ENCODE results near the gene CASKIN2. TPM values are rescaled to one million over a fixed set of nuclear protein-coding genes. Genes with fewer than 3 reads are reported as not detected.

Gene CASKIN2
- polyA plus RNA-seq, 2 of the 4 experiments (the other 2 are of a cell fraction) = 3.6 to 11.2 TPM

DNA sequence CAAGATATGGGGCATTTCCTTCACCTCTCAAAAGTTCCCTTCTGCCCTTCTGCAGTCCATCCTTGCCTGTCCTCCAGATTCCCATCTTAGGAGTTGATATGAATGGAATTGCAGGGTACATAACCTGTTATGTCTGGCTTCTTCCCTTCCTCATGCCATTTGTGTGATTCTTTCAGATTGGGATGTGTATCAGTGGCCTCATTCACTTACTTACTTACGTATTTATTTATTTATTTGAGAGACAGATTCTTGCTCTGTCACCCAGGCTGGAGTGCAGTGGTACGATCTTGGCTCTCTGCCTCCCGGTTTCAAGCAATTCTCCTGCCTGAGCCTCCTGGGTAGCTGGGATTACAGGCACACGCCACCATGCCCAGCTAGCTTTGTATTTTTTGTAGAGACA is 65.1 kb downstream of the CASKIN2 start:
- POLR2A ChIA-PET = no interaction called here
- Histone ChIP-seq H3K27ac (no peak overlapping the region), H3K4me3 (no peak overlapping the region), H3K4me2 (no peak overlapping the region), H3K4me1 (no peaks in the 10 kb centered on the region; the same call in 2 of the 3 replicates), H3K9me3 (no peaks in the 10 kb centered on the region)
- CTCF ChIA-PET = interaction anchor here (0.6 kb wide), 1 partner anchor 921 kb away, joined by 4 read pairs; no protein-coding TSS in a partner anchor
- DNase-seq (ENCODE audit: low read depth in 1 of 2, low spot score in 1 of 2) (no peak), ATAC-seq (no peak), FAIRE-seq (no peak)
- WGBS (ENCODE audit: missing lambda C conversion rate) = 76% methylated on average over 4 of the region's 4 CpGs
- TF ChIP-seq, protein P1, sequence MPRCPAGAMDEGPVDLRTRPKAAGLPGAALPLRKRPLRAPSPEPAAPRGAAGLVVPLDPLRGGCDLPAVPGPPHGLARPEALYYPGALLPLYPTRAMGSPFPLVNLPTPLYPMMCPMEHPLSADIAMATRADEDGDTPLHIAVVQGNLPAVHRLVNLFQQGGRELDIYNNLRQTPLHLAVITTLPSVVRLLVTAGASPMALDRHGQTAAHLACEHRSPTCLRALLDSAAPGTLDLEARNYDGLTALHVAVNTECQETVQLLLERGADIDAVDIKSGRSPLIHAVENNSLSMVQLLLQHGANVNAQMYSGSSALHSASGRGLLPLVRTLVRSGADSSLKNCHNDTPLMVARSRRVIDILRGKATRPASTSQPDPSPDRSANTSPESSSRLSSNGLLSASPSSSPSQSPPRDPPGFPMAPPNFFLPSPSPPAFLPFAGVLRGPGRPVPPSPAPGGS (IDR thresholded peaks at IDR 0.05) = no peak
- TF ChIP-seq ZNF302 (CRISPR knock-in tag; IDR thresholded peaks at IDR 0.05) (no peak), CBX8 (IDR thresholded peaks at IDR 0.05) (no peak), CEBPB (IDR thresholded peaks at IDR 0.05) (no peak), ESRRA (IDR thresholded peaks at IDR 0.05; ENCODE audit: borderline replicate concordance, low read length) (no peak)
- TF ChIP-seq, protein P2, sequence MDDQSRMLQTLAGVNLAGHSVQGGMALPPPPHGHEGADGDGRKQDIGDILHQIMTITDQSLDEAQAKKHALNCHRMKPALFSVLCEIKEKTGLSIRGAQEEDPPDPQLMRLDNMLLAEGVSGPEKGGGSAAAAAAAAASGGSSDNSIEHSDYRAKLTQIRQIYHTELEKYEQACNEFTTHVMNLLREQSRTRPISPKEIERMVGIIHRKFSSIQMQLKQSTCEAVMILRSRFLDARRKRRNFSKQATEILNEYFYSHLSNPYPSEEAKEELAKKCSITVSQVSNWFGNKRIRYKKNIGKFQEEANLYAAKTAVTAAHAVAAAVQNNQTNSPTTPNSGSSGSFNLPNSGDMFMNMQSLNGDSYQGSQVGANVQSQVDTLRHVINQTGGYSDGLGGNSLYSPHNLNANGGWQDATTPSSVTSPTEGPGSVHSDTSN (IDR thresholded peaks at IDR 0.05) = no peak
- TF ChIP-seq, protein P3, sequence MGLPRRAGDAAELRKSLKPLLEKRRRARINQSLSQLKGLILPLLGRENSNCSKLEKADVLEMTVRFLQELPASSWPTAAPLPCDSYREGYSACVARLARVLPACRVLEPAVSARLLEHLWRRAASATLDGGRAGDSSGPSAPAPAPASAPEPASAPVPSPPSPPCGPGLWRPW (IDR thresholded peaks at IDR 0.05) = no peak

Other genes with a start within 250 kb of the CASKIN2 start
- 61.0 and 71.4 TPM in 2 replicates for gene MIF4GD, start 244.3 kb downstream of the CASKIN2 start, polyA plus RNA-seq (2011; rRNA removed)
- gene MIF4GD, start 244.3 kb downstream of the CASKIN2 start, polyA plus RNA-seq (2017; fragmentation: RNase III; extraction: RNeasy Plus Mini Kit Qiagen cat#74134 plus additional on column Dnase treatment) = 22.2 to 24.6 TPM (median 23.9 TPM) in 3 replicates
- 14.8 and 15.3 TPM in 2 replicates for gene SLC25A19, start 226.1 kb downstream of the CASKIN2 start, polyA plus RNA-seq (2011; rRNA removed)
- 13.7 to 16.4 TPM (median 14.9 TPM) in 3 replicates for gene SLC25A19, start 226.1 kb downstream of the CASKIN2 start, polyA plus RNA-seq (2017; fragmentation: RNase III; extraction: RNeasy Plus Mini Kit Qiagen cat#74134 plus additional on column Dnase treatment)
- gene GRB2, start 109.9 kb downstream of the CASKIN2 start, polyA plus RNA-seq (2011; rRNA removed) = 87.5 and 91.4 TPM in 2 replicates
- gene GRB2, start 109.9 kb downstream of the CASKIN2 start, polyA plus RNA-seq (2017; fragmentation: RNase III; extraction: RNeasy Plus Mini Kit Qiagen cat#74134 plus additional on column Dnase treatment) = 89.0 to 91.9 TPM (median 90.1 TPM) in 3 replicates
- gene TMEM94, start 58.9 kb downstream of the CASKIN2 start, polyA plus RNA-seq (2011; rRNA removed) = 30.5 and 42.7 TPM in 2 replicates
- gene TMEM94, start 58.9 kb downstream of the CASKIN2 start, polyA plus RNA-seq (2017; fragmentation: RNase III; extraction: RNeasy Plus Mini Kit Qiagen cat#74134 plus additional on column Dnase treatment) = 50.0 to 64.9 TPM (median 63.8 TPM) in 3 replicates
- 24.8 and 42.5 TPM in 2 replicates for gene TSEN54, start 991 bp upstream of the CASKIN2 start, polyA plus RNA-seq (2011; rRNA removed)
- 37.7 to 38.4 TPM (median 38.3 TPM) in 3 replicates for gene TSEN54, start 991 bp upstream of the CASKIN2 start, polyA plus RNA-seq (2017; fragmentation: RNase III; extraction: RNeasy Plus Mini Kit Qiagen cat#74134 plus additional on column Dnase treatment)
- 18.9 and 20.7 TPM in 2 replicates for gene LLGL2, start 10.2 kb upstream of the CASKIN2 start, polyA plus RNA-seq (2011; rRNA removed)
- gene LLGL2, start 10.2 kb upstream of the CASKIN2 start, polyA plus RNA-seq (2017; fragmentation: RNase III; extraction: RNeasy Plus Mini Kit Qiagen cat#74134 plus additional on column Dnase treatment) = 32.6 to 38.2 TPM (median 35.0 TPM) in 3 replicates
- 12.4 and 17.7 TPM in 2 replicates for gene MYO15B, start 72.3 kb upstream of the CASKIN2 start, polyA plus RNA-seq (2011; rRNA removed)
- gene MYO15B, start 72.3 kb upstream of the CASKIN2 start, polyA plus RNA-seq (2017; fragmentation: RNase III; extraction: RNeasy Plus Mini Kit Qiagen cat#74134 plus additional on column Dnase treatment) = 27.4 to 33.9 TPM (median 33.5 TPM) in 3 replicates
- gene SMIM5, start 117.9 kb upstream of the CASKIN2 start, polyA plus RNA-seq (2011; rRNA removed) = 0.25 and 0.30 TPM in 2 replicates
- gene SMIM5, start 117.9 kb upstream of the CASKIN2 start, polyA plus RNA-seq (2017; fragmentation: RNase III; extraction: RNeasy Plus Mini Kit Qiagen cat#74134 plus additional on column Dnase treatment) = 0.15 to 0.33 TPM (median 0.20 TPM) in 3 replicates
- 22.7 and 29.2 TPM in 2 replicates for gene RECQL5, start 151.6 kb upstream of the CASKIN2 start, polyA plus RNA-seq (2011; rRNA removed)
- gene RECQL5, start 151.6 kb upstream of the CASKIN2 start, polyA plus RNA-seq (2017; fragmentation: RNase III; extraction: RNeasy Plus Mini Kit Qiagen cat#74134 plus additional on column Dnase treatment) = 37.3 to 42.5 TPM (median 39.9 TPM) in 3 replicates
- 76.3 and 103 TPM in 2 replicates for gene SAP30BP, start 151.8 kb upstream of the CASKIN2 start, polyA plus RNA-seq (2011; rRNA removed)
- 125 to 139 TPM (median 136 TPM) in 3 replicates for gene SAP30BP, start 151.8 kb upstream of the CASKIN2 start, polyA plus RNA-seq (2017; fragmentation: RNase III; extraction: RNeasy Plus Mini Kit Qiagen cat#74134 plus additional on column Dnase treatment)
- gene ITGB4, start 205.9 kb upstream of the CASKIN2 start, polyA plus RNA-seq (2011; rRNA removed) = 19.8 and 20.6 TPM in 2 replicates
- 30.1 to 37.4 TPM (median 36.0 TPM) in 3 replicates for gene ITGB4, start 205.9 kb upstream of the CASKIN2 start, polyA plus RNA-seq (2017; fragmentation: RNase III; extraction: RNeasy Plus Mini Kit Qiagen cat#74134 plus additional on column Dnase treatment)
- 20.7 and 21.3 TPM in 2 replicates for gene GALK1, start 249.7 kb upstream of the CASKIN2 start, polyA plus RNA-seq (2011; rRNA removed)
- gene GALK1, start 249.7 kb upstream of the CASKIN2 start, polyA plus RNA-seq (2017; fragmentation: RNase III; extraction: RNeasy Plus Mini Kit Qiagen cat#74134 plus additional on column Dnase treatment) = 50.9 to 55.6 TPM (median 54.3 TPM) in 3 replicates

All from A549 (cell line).